Measurements from ENCODE around the gene WDR18.

- TF ChIP-seq CTCF (IDR thresholded peaks at IDR 0.05; ENCODE audit: low read depth, low read length, missing input control) (no peak), REST (IDR thresholded peaks at IDR 0.05) (no peak), FOXA1 (IDR thresholded peaks at IDR 0.05) (no peak), JUND (IDR thresholded peaks at IDR 0.05) (no peak), SP1 (IDR thresholded peaks at IDR 0.05) (peak; percentile 73), TAF1 (conservative IDR thresholded peaks at IDR 0.05) (no peak)
Measured at GRCh38 chr19:980133-980998, 3.8 kb upstream of the WDR18 start.
